NCI-H226 (cell line): Measurements from ENCODE around the gene SGMS1.
"Not testable (repeated sequence)": the region's sequence is repeated elsewhere in the genome, so short reads cannot be mapped to it uniquely, and the experiment has no call there.

Experiments used
- DNase-seq: peaks from one replicate; pipeline ENCODE4 v3.0.0-alpha.2; 2015

Gene SGMS1

DNA sequence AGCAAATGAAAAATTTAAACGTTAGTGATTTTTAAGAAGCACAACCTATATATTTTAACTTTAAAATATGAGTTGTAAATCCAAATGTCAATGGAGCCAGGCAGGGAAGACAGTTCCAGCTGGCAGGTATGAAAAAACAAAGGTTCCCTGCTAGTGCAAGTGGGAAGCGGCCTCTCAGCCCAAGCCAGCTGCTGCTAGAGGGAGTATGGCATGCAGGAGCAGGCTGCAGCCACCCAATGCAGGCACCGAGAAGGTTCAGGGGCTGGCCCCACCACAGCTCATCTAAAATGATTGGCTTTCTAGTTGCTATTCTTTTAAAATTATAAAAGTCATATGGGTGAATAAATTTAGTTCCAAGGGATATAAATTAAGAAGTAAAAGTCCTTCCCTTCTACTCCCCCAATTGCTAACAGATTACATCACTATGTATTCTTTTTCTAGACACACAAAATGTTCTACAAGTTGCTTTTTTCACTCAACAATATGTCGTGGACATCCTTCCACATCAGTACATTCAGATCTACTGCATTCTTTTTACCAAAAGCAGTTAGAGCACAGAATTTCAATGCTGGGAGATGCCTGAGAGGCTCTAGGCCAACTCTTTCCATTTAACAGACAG, 69.3 kb downstream of the SGMS1 start:
- DNase-seq, result no peak

GRCh38 chr10:50552771-50553535, 70.8 kb downstream of the SGMS1 start:
- DNase-seq, result no peak

GRCh38 chr10:50552308-50552707, 71.4 kb downstream of the SGMS1 start:
- peak; percentile 56 for DNase-seq

DNA sequence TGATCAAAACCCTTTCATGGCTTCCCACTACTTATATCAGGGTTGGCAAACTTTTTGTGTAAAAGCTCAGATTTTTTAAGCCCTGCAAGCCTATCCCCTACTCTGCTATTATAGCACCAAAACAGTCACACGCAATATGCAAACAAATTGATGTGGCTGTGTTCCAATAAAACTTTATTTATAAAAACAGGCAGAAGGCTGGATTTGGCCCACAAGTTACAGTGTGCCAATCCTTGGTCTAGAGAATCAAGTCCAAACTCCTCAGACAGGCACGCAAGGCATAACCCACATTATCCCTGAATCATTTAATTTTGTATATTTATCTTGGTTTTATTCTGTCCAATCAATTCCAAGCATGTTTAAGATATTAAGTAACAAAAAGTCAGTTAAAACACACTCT, 71.9 kb downstream of the SGMS1 start:
- DNase-seq, result no peak

GRCh38 chr10:50550291-50550839, 73.4 kb downstream of the SGMS1 start:
- peak; percentile 93 for DNase-seq

- DNase-seq, result not testable (repeated sequence)
Measured at GRCh38 chr10:50549186-50549585, 74.6 kb downstream of the SGMS1 start.

- not testable (repeated sequence) for DNase-seq
Measured at GRCh38 chr10:50548481-50548880, 75.3 kb downstream of the SGMS1 start.

GRCh38 chr10:50546287-50546686, 77.5 kb downstream of the SGMS1 start:
- not testable (repeated sequence) for DNase-seq

- DNase-seq, result peak; percentile 59
Measured at GRCh38 chr10:50545846-50546245, 77.9 kb downstream of the SGMS1 start.

DNA sequence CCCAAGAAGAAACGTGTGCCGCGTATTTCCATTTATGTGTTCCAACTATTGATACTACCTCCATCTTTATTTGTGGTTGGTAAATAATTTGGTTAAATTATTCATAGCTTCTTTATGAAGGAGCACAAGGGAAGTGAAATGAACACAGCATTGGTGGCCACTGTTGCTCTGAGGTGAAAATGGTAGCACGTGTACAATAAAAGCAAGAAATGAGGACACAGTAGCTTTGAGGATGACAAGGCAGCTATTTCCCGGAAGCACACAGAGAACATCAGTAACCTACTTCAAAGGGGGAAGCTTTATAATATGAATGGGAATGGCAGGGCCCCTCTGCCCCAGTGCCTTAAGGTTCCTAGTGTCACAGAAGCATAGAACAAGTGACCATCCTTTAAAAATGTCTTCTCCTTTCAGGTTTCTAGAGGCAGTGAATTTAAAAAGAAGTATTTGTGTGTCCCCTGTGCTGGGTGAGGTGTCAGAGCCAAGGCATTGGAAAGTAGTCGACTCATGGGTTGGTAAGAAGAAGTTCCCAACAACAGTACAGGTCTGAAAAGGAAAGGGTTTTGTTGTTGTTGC, 78.8 kb downstream of the SGMS1 start:
- DNase-seq, result no peak

- DNase-seq, result no peak
Measured at GRCh38 chr10:50544095-50544856, 79.5 kb downstream of the SGMS1 start.

GRCh38 chr10:50542871-50543270, 80.9 kb downstream of the SGMS1 start:
- no peak for DNase-seq

- no peak for DNase-seq
Measured at GRCh38 chr10:50541921-50542320, 81.8 kb downstream of the SGMS1 start.

GRCh38 chr10:50541317-50541716, 82.4 kb downstream of the SGMS1 start:
- DNase-seq, result no peak

DNA sequence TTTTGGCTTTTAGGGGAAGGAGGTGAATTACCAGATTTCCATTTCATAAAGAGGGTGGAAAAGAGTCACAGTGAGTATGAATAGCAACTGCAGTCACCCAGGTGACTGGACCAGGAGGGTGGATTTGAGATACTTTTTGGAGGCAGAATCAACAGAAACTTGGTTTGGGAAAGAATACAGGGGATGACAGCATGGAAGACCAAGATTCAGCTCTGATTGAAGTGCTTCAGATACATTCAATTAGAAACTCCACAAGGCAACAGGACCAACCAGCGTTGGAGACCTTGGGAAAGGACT, 83.0 kb downstream of the SGMS1 start:
- DNase-seq, result no peak

GRCh38 chr10:50540069-50540825, 83.5 kb downstream of the SGMS1 start:
- no peak for DNase-seq

GRCh38 chr10:50538555-50539398, 85.0 kb downstream of the SGMS1 start:
- peak; percentile 90 for DNase-seq

DNA sequence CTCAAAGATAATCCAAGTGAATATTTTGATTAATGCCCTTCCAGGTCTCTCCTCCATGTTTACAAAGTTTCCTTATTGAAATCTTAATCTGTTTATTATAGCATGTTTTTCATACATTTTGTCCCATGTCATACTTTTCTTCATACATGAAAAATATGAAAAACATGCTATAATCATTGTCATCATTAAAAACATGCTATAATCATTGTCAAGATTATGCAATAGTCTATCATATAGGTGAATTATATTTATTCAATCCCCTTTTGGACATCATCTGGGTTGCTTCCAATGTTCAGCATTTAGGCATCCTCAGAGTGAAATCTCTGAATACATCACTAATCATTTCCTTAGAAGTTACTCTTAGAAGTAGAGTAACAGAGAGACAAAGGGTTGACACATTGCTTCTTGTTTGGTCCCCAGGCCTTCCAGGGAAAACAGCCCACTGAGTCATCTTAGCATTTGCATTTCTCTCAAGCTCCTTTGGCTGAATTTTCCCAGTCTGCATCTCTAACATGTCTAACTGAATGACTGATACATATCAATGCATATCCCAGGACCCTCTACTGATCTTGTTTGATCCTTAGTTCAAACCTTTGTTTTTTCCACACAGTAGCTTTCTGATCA, 87.0 kb downstream of the SGMS1 start:
- no peak for DNase-seq

DNA sequence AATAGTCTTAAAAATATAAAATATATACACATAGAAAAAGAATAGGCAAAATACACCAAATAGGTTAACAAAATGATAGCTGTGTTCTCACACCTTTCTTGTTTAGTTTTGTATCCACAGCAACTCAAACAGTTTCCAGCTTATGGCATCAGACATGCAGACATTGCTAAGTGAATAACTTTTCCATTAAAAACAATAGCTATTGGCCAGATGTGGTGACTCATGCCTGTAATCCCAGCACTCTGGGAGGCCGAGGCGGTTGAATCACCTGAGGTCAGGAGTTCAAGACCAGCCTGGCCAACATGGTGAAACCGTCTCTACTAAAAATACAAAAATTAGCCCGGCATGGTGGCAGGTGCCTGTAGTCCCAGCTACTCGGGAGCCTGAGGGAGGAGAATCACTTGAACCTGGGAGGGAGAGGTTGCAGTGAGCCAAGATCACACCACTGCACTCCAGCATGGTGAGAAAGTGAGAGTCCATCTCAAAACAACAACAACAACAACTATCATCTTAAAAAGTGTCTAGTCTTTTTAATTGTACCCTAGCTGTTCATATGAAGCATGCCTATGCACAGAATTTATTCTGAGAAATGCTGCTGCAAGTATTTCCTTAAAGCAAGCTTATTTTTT, 88.9 kb downstream of the SGMS1 start:
- DNase-seq, result peak; percentile 88

DNA sequence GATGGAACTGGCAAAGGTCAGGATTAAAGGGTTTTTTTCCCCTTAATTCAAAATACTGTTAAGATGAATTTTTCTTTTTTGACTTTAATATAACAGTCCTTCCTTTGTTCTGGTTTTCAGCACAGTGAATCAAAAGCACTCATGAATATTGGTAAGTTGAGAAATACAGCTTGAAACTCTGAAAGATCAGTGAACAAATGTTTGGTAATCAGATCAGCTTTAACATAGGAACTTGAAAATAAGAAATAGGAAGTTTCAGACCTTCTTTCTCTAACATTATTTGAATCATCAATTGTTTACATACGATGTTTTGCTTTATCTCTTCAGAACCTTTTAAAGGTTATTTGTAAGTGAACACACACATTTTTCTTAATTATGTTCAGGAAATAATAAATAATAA, 90.5 kb downstream of the SGMS1 start:
- no peak for DNase-seq
